Neural progenitor cell (in vitro differentiated cells): ENCODE data around the gene CTU1. TPM values are rescaled to one million over a fixed set of nuclear protein-coding genes. Genes with fewer than 3 reads are reported as not detected.

Experiments used
- DNase-seq: peaks from one replicate; pipeline ENCODE4 v3.0.0-alpha.2; 2016; ENCODE audit warnings: low spot score
- H2AFZ ChIP-seq: fragments of 200-600 bp; sonication (generic); replicated peaks from 2 replicates; pipeline ENCODE4 v1.6.1; 2016; ENCODE audit warnings: antibody characterized with exemption
- H3F3A ChIP-seq: fragments of 200-600 bp; sonication (generic); 2 replicates; pipeline ENCODE4 v1.6.1; 2016; ENCODE audit warnings: antibody characterized with exemption, low read depth
- H3K27ac ChIP-seq: fragments of 200-600 bp; sonication (generic); 2 replicates; pipeline ENCODE4 v1.5.1; 2016; ENCODE audit warnings: mild to moderate bottlenecking
- H3K27me3 ChIP-seq: fragments of 200-600 bp; sonication (generic); 2 replicates; pipeline ENCODE4 v1.6.1; 2016; ENCODE audit warnings: mild to moderate bottlenecking, moderate library complexity
- H3K36me3 ChIP-seq: fragments of 200-600 bp; sonication (generic); 2 replicates; pipeline ENCODE4 v1.5.1; 2016
- H3K4me1 ChIP-seq: fragments of 200-600 bp; sonication (generic); 2 replicates; pipeline ENCODE4 v1.6.1; 2016; ENCODE audit warnings: mixed run types
- H3K4me2 ChIP-seq: fragments of 200-600 bp; sonication (generic); 2 replicates; pipeline ENCODE4 v1.6.1; 2016
- H3K4me3 ChIP-seq: fragments of 200-600 bp; sonication (generic); 2 replicates; pipeline ENCODE4 v1.5.1; 2016
- H3K79me2 ChIP-seq: fragments of 200-600 bp; sonication (generic); 2 replicates; pipeline ENCODE4 v1.6.1; 2016; ENCODE audit warnings: low read depth
- H3K9ac ChIP-seq: fragments of 200-600 bp; sonication (generic); 2 replicates; pipeline ENCODE4 v1.6.1; 2016
- H3K9me3 ChIP-seq: fragments of 200-600 bp; sonication (generic); 2 replicates; pipeline ENCODE4 v1.5.1; 2016; ENCODE audit warnings: low read depth
- H4K20me1 ChIP-seq: fragments of 200-600 bp; sonication (generic); 2 replicates; pipeline ENCODE4 v1.6.1; 2016; ENCODE audit warnings: low read depth
- H3K27ac Mint-ChIP-seq: 3 replicates; pipeline ENCODE4 v1.8.0; 2021; ENCODE audit warnings: mixed read lengths
- H3K27me3 Mint-ChIP-seq: 2 replicates; pipeline ENCODE4 v1.8.0; 2022; ENCODE audit warnings: low read depth, mild to moderate bottlenecking, inconsistent platforms, moderate library complexity, mixed read lengths; ENCODE audit not compliant: insufficient read depth
- H3K36me3 Mint-ChIP-seq: 3 replicates; pipeline ENCODE4 v1.8.0; 2021; ENCODE audit warnings: mixed read lengths
- H3K4me1 Mint-ChIP-seq: 3 replicates; pipeline ENCODE4 v1.8.0; 2021; ENCODE audit warnings: mixed read lengths
- H3K4me3 Mint-ChIP-seq: 3 replicates; pipeline ENCODE4 v1.8.0; 2021; ENCODE audit warnings: mild to moderate bottlenecking, moderate library complexity, mixed read lengths
- H3K9me3 Mint-ChIP-seq: 3 replicates; pipeline ENCODE4 v1.8.0; 2020; ENCODE audit warnings: mixed read lengths
- CTCF ChIP-seq: fragments of 200-600 bp; sonication (generic); IDR thresholded peaks from 2 replicates; pipeline ENCODE4 v1.5.1; 2017; ENCODE audit warnings: antibody characterized with exemption, mild to moderate bottlenecking
- EZH2 ChIP-seq: fragments of 200-600 bp; sonication (generic); IDR thresholded peaks from 2 replicates; pipeline ENCODE4 v1.6.1; 2017; ENCODE audit warnings: antibody characterized with exemption, mild to moderate bottlenecking, moderate library complexity
- EZH2phosphoT487 ChIP-seq: fragments of 200-600 bp; sonication (generic); IDR thresholded peaks from 2 replicates; pipeline ENCODE4 v1.6.1; 2017; ENCODE audit warnings: antibody characterized with exemption
- total RNA-seq: library from RNA; depleted of rRNA; stranded (reverse); fragments of >200 nt; gene quantifications from 2 replicates; pipeline ENCODE4 v1.2.3, GENCODE V29; 2015; ENCODE audit warnings: low replicate concordance

The CTU1 gene
- total RNA-seq, 1 donor from 2014 or later = 0.24 TPM

- no peak overlapping the region for H3K27ac Mint-ChIP-seq
- Histone ChIP-seq H3K4me2 (no peak overlapping the region), H3K9ac (no peak overlapping the region), H3K4me3 (no peak overlapping the region), H3K79me2 (no peaks in the 10 kb centered on the region), H3K36me3 (no peaks in the 10 kb centered on the region), H3K27me3 (no peaks in the 10 kb centered on the region), H2AFZ (no peak overlapping the region), H3F3A (no peaks in the 10 kb centered on the region), H3K27ac (no peak overlapping the region), H4K20me1 (no peaks in the 10 kb centered on the region), H3K9me3 (no peaks in the 10 kb centered on the region), H3K4me1 (no peaks in the 10 kb centered on the region)
- peaks cover 1% of the 10 kb centered on the region for H3K27me3 Mint-ChIP-seq
- H3K36me3 Mint-ChIP-seq = no peaks in the 10 kb centered on the region
- peaks cover 13% of the 10 kb centered on the region for H3K9me3 Mint-ChIP-seq
- H3K4me3 Mint-ChIP-seq = no peak overlapping the region
- H3K4me1 Mint-ChIP-seq = peaks cover 4% of the 10 kb centered on the region
- TF ChIP-seq CTCF (no peak), EZH2 (no peak), EZH2phosphoT487 (no peak)
- no peak for DNase-seq
Measured at GRCh38 chr19:51076631-51077213, 31.5 kb downstream of the CTU1 start.

GRCh38 chr19:51075998-51076397 is 32.2 kb downstream of the CTU1 start:
- Histone ChIP-seq H3K9ac (no peak overlapping the region), H3K4me2 (no peak overlapping the region), H3F3A (no peaks in the 10 kb centered on the region), H3K79me2 (no peaks in the 10 kb centered on the region), H2AFZ (no peak overlapping the region), H3K4me1 (no peaks in the 10 kb centered on the region), H3K9me3 (no peaks in the 10 kb centered on the region), H3K36me3 (no peaks in the 10 kb centered on the region), H3K27ac (no peak overlapping the region), H4K20me1 (no peaks in the 10 kb centered on the region), H3K27me3 (no peaks in the 10 kb centered on the region), H3K4me3 (no peak overlapping the region)
- Mint-ChIP-seq H3K4me3 (no peak overlapping the region), H3K9me3 (peaks cover 13% of the 10 kb centered on the region), H3K36me3 (no peaks in the 10 kb centered on the region), H3K27ac (no peak overlapping the region), H3K27me3 (no peaks in the 10 kb centered on the region), H3K4me1 (peaks cover 4% of the 10 kb centered on the region)
- TF ChIP-seq EZH2 = no peak
- no peak for TF ChIP-seq EZH2phosphoT487
- TF ChIP-seq CTCF = no peak
- DNase-seq = no peak

GRCh38 chr19:51071095-51071405 is 37.2 kb downstream of the CTU1 start:
- Histone ChIP-seq H3K27me3 (peaks cover 4% of the 10 kb centered on the region), H3K79me2 (no peaks in the 10 kb centered on the region), H3K9ac (no peak overlapping the region), H3K27ac (no peak overlapping the region), H3K4me2 (no peak overlapping the region), H3F3A (no peaks in the 10 kb centered on the region), H3K9me3 (no peaks in the 10 kb centered on the region), H3K36me3 (no peaks in the 10 kb centered on the region), H3K4me3 (no peak overlapping the region), H2AFZ (no peak overlapping the region), H4K20me1 (no peaks in the 10 kb centered on the region), H3K4me1 (no peaks in the 10 kb centered on the region)
- Mint-ChIP-seq H3K27me3 (peaks cover 7% of the 10 kb centered on the region), H3K9me3 (peaks cover 17% of the 10 kb centered on the region), H3K4me3 (no peak overlapping the region), H3K27ac (no peak overlapping the region), H3K36me3 (no peaks in the 10 kb centered on the region), H3K4me1 (no peaks in the 10 kb centered on the region)
- TF ChIP-seq EZH2 (no peak), EZH2phosphoT487 (no peak), CTCF (no peak)
- no peak for DNase-seq
